Measurements from ENCODE around the gene BIRC5.
A peak's percentile ranks its signal among the peaks of the same experiment; 100 is the strongest.
"Not testable (repeated sequence)": the region's sequence is repeated elsewhere in the genome, so short reads cannot be mapped to it uniquely, and the experiment has no call there.

BIRC5 gene

GRCh38 chr17:78224231-78225087 lies 10.4 kb downstream of the BIRC5 start:
- DNase-seq (ENCODE audit: low read depth, low spot score) = no peak

GRCh38 chr17:78225088-78225865 lies 11.2 kb downstream of the BIRC5 start:
- no peak for DNase-seq (ENCODE audit: low read depth, low spot score)

GRCh38 chr17:78226055-78226758 lies 12.2 kb downstream of the BIRC5 start:
- DNase-seq (ENCODE audit: low read depth, low spot score) = no peak

- DNase-seq (ENCODE audit: low read depth, low spot score) = no peak
Measured at GRCh38 chr17:78226759-78227454, 12.9 kb downstream of the BIRC5 start.

DNA sequence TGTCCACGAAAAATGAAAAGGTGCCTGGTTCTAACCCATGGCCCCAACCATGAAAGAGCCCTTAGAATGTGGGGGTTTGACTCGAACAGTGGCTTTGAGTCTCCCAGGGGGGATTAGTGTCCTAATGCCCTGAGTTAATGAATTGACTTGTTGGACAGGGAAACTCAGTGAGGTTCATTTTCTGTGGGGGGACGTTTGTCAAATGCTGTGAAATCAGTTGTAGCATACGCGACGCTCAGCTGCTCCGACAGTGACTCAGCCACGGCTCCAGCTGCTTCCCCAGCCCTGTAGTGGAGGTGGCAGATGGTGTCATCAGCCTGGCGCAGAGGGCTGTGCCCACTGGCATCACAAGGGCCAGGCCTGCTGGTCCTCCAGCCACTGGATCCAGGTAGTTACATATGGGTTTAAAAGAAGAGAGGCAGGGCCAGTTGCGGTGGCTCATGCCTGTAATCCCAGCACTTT lies 13.4 kb downstream of the BIRC5 start:
- DNase-seq (ENCODE audit: low read depth, low spot score) = no peak

- DNase-seq (ENCODE audit: low read depth, low spot score) = no peak
Measured at GRCh38 chr17:78228176-78228575, 14.1 kb downstream of the BIRC5 start.

DNA sequence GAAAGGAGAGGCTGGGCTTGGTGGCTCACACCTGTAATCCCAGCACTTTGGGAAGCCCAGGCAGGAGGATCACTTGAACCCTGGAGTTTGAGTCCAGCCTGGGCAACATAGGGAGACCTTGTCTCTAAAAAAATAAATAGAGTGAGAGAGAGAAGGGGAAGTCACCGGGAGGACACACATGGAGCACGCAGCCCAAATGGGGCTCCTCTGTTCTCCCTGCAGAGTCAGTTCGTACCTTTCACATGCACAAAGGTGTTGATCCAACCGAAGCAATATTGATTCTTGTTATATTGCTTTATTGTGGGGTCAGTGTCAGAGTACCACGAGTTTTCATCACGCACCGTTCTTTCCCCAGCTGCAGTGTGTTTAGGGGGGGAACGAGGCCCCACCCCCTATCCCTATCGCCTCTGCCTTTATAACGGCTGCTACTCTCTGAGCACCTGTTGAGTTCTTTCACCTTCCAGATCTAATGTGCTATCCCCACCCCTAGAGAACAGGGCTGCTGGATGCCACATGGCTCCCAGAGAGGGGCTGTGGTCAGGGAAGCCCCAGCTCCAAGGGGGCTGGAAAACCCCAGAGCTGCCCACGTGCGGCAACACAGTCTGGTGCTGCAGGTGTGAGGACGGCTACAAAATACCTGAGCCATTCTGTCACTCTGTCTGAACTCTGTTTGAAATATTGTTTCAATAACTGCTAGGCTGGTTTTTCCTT lies 16.4 kb downstream of the BIRC5 start:
- DNase-seq (ENCODE audit: low read depth, low spot score) = no peak

DNA sequence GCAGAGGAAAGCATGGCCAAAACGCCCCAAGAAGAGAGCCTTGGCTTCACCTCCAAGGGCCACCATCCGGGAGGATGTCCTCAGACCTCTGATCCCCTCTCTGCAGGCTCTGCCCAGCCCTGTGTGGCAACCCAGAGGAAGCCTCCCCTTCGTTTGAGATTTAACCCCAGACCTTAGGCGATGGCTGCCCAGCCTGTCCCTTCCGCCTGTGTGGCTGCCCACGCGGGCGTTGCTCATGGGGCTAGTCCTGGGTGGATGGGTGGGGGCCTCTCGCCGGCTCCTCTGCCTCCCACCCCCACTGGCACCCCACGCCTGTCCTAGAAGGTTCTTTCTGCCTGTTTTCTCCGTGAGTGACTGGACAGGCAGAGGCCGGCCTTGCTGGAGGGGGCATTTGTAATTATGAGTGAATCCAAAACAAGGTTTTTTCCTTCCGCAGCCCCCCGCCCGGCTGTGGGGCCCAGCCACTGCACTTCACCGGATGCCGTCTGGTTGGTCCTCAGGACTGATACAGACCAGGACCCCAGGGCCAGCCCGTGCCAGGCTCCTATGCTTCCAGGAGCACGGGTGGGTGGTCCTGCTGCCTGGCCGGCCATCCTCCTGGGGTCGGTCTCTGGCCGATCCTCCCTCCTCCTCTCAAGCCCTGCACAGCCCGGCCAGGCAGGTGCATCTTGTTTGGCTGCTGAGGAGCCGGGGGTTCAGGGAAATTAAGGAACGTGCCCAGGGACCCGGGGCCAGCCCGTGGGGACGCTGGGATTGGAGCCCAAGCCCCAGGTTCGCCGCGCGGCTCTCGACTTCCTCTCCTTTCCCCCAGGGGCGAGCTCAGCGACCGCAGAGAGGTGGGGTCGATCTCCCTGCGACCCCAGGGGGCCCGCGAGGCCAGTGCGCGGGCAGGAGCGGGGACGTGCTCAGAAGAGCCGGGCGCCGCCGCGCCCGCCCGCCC lies 17.2 kb downstream of the BIRC5 start, which contains the start of gene TMEM235:
Gene TMEM235 (plus strand): TSS at position 636 of the 940 bp plus-strand sequence. CDS start 393 bp downstream, outside the sequence.
- DNase-seq (ENCODE audit: low read depth, low spot score) = no peak

DNA sequence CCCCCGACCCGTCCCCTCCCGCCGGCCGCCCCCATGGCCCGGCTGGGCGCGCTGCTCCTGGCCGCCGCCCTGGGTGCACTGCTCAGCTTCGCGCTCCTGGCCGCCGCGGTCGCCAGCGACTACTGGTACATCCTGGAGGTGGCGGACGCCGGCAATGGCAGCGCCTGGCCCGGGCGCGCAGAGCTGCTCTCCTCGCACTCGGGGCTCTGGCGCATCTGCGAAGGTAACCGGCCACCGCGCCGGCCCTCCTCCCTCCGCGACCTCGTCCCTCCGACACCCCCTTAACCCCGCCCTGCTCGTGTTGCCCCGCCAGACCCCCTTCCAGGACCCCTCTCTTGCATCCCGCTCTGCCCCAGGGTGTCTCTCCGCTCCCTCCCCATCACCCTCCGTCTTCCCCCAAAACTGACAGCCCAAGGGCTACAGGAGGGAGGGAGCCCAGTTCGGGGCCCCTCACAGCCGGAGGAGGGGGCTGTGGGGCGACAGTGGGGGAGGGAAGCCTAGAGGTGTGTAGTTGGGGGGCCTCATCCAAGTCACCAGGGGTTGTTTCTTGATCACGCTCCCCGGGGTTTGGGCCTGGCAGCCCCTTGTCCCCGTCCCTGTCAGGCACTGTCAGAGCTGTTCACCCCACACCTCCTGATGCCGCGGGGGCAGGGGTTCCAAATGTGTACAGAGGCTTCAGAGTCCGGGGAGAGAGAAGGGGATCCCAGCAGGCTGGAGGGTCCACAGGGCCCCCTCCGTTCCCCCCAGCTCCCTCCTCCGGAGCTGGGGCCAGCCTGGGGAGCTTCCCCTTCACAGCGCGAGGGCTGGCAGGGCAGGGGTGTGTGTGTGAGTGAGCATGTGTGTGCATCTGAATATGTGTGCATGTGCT lies 18.2 kb downstream of the BIRC5 start:
- peak; percentile 48 for DNase-seq (ENCODE audit: low read depth, low spot score)

GRCh38 chr17:78232859-78233173 lies 18.8 kb downstream of the BIRC5 start:
- no peak for DNase-seq (ENCODE audit: low read depth, low spot score)

- no peak for DNase-seq (ENCODE audit: low read depth, low spot score)
Measured at GRCh38 chr17:78233678-78234077, 19.6 kb downstream of the BIRC5 start.

- DNase-seq (ENCODE audit: low read depth, low spot score) = no peak
Measured at GRCh38 chr17:78234261-78234865, 20.3 kb downstream of the BIRC5 start.

- not testable (repeated sequence) for DNase-seq (ENCODE audit: low read depth, low spot score)
Measured at GRCh38 chr17:78235022-78235421, 21.0 kb downstream of the BIRC5 start.

GRCh38 chr17:78235885-78236284 lies 21.8 kb downstream of the BIRC5 start:
- DNase-seq (ENCODE audit: low read depth, low spot score) = no peak

DNA sequence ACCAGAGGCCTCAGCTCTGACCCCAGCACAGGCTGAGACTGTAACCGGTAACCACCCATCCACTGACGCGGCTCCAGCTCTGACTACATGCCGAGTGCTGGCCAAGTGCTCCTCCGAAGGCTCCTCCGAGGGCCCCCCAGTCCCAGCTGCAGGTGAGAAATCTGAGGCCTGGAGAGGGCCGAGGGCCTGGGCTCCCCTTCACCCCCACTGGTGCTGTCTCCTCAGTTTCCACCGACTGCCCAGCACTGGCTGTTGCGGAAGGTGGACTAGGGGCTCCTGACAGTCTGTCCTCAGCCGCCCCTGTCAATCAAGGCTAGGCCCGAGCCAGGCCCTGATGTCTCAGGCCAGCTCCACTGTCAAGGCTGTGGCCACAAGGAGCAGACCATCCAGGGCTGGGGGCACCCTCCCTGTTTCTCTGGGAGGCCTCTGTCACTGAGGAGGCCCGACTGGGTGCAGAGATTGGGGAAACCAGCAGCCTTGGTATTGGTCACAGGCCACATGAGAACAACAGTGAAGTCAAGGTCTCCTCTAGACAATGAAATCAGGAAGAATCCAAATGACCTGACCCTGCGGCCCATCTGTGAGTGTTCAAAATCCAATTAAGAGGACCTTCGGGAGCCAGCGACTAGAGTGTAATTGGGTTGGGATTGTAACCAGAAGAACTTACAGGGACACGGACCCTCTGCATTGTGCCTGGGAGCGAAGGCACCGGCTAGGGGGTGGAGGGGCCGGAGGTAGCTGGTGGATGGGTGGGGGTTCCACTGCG lies 22.5 kb downstream of the BIRC5 start:
- DNase-seq (ENCODE audit: low read depth, low spot score) = no peak

- no peak for DNase-seq (ENCODE audit: low read depth, low spot score)
Measured at GRCh38 chr17:78237401-78238012, 23.5 kb downstream of the BIRC5 start.

- DNase-seq (ENCODE audit: low read depth, low spot score) = no peak
Measured at GRCh38 chr17:78238823-78239488, 24.9 kb downstream of the BIRC5 start.
